HG03558 (cell line): ENCODE measurements around the gene CTSW.
"Not testable (repeated sequence)": the region's sequence is repeated elsewhere in the genome, so short reads cannot be mapped to it uniquely, and the experiment has no call there.

Experiments
- ATAC-seq: cut with Tn5 transposase; IDR thresholded peaks from one replicate; pipeline ENCODE4 v1.9.1; 2021; ENCODE audit warnings: moderate number of reproducible peaks; ENCODE audit not compliant: unreplicated experiment; ENCODE audit errors: extremely low read depth

The CTSW gene

GRCh38 chr11:65883786-65884715 is 4.4 kb downstream of the CTSW start:
- no peak for ATAC-seq

GRCh38 chr11:65884716-65885092 is 5.1 kb downstream of the CTSW start:
- ATAC-seq = no peak

- no peak for ATAC-seq
Measured at GRCh38 chr11:65885231-65885630, 5.6 kb downstream of the CTSW start.

- no peak for ATAC-seq
Measured at GRCh38 chr11:65885808-65886536, 6.3 kb downstream of the CTSW start.

GRCh38 chr11:65886826-65887722 is 7.4 kb downstream of the CTSW start:
- ATAC-seq = no peak

- ATAC-seq = no peak
Measured at GRCh38 chr11:65887723-65888162, 8.1 kb downstream of the CTSW start.

GRCh38 chr11:65888163-65888814 is 8.7 kb downstream of the CTSW start, which contains the start of gene FIBP:
FIBP (minus strand) TSS chr11:65888471; CDS start chr11:65888418, 53 bp downstream.
- ATAC-seq = no peak

- ATAC-seq = no peak
Measured at GRCh38 chr11:65890324-65891218, 10.9 kb downstream of the CTSW start, which contains the start of gene CCDC85B. CCDC85B (plus strand) TSS chr11:65890673; CDS start chr11:65890784, 111 bp downstream.

GRCh38 chr11:65891219-65892136 is 11.8 kb downstream of the CTSW start:
- no peak for ATAC-seq

GRCh38 chr11:65892137-65892540 is 12.5 kb downstream of the CTSW start:
- ATAC-seq = not testable (repeated sequence)

- ATAC-seq = no peak
Measured at GRCh38 chr11:65892661-65893317, 13.2 kb downstream of the CTSW start.

- ATAC-seq = no peak
Measured at GRCh38 chr11:65894034-65894591, 14.5 kb downstream of the CTSW start.

GRCh38 chr11:65895482-65895981 is 15.9 kb downstream of the CTSW start:
- no peak for ATAC-seq

- no peak for ATAC-seq
Measured at GRCh38 chr11:65896034-65896999, 16.7 kb downstream of the CTSW start.

- ATAC-seq = no peak
Measured at GRCh38 chr11:65897020-65897471, 17.4 kb downstream of the CTSW start.
